ENCODE measurements around the gene RANBP1.

Gene RANBP1

GRCh38 chr22:20105456-20106204 is 10.3 kb upstream of the RANBP1 start:
- no peak overlapping the region for H3K27ac ChIP-seq

DNA sequence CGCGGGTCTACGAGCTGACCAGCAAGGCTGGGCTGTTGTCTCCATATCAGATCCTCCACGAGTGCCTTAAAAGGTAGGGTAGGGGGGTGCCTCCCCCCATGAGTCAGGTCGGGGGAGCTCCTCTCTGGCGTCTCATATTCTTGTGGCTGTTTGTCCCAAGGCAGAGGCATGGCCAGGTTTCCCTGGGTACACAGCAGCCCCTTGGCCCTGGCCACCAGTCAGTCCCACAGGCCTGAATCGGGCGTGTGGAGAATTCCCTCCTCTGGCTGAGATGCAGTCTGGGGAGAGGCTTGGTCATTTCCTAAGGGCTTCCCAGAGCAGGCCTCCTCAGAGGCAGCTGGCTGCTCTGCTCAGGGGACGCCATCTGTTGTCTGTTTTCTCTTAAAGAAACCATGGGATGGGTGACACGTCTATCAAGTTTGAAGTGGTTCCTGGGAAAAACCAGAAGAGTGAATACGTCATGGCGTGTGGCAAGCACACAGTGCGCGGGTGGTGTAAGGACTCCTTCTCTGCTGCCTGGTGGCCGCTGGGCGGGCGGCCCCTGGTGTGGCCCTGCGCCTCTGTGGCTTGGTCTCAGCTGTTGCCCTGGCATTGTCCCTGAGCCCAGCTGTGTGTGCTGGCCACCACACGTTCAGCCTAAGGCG is 9.6 kb upstream of the RANBP1 start:
- TF ChIP-seq, protein P1, sequence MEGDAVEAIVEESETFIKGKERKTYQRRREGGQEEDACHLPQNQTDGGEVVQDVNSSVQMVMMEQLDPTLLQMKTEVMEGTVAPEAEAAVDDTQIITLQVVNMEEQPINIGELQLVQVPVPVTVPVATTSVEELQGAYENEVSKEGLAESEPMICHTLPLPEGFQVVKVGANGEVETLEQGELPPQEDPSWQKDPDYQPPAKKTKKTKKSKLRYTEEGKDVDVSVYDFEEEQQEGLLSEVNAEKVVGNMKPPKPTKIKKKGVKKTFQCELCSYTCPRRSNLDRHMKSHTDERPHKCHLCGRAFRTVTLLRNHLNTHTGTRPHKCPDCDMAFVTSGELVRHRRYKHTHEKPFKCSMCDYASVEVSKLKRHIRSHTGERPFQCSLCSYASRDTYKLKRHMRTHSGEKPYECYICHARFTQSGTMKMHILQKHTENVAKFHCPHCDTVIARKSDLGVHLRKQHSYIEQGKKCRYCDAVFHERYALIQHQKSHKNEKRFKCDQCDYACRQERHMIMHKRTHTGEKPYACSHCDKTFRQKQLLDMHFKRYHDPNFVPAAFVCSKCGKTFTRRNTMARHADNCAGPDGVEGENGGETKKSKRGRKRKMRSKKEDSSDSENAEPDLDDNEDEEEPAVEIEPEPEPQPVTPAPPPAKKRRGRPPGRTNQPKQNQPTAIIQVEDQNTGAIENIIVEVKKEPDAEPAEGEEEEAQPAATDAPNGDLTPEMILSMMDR (IDR thresholded peaks at IDR 0.05) = no peak
- intact Hi-C loops (cut with DNase I; ENCODE audit: low total_unique reads) = no loop called here
- H3K4me1 ChIP-seq = no peaks in the 10 kb centered on the region
- H3K27ac ChIP-seq = no peak overlapping the region
- H3K27me3 ChIP-seq = no peaks in the 10 kb centered on the region
- no peak for DNase-seq
- H3K36me3 ChIP-seq = peaks cover 62 to 100% (median 74%) of the 10 kb centered on the region in 3 donors
- no peak overlapping the region for H3K4me3 ChIP-seq
- H3K9me3 ChIP-seq = no peaks in the 10 kb centered on the region

More at GRCh38 chr22:20105456-20106204, 10.3 kb upstream of the RANBP1 start:
- Histone ChIP-seq H3K4me1 (no peaks in the 10 kb centered on the region), H3K4me3 (no peak overlapping the region), H3K9me3 (no peaks in the 10 kb centered on the region), H3K36me3 (peaks cover 67 to 100% (median 81%) of the 10 kb centered on the region in 3 donors), H3K27me3 (no peaks in the 10 kb centered on the region)
- TF ChIP-seq, protein P1 (IDR thresholded peaks at IDR 0.05) = no peak
- intact Hi-C loops (cut with DNase I; ENCODE audit: low total_unique reads) = no loop called here
- no peak for DNase-seq

GRCh38 chr22:20106849-20107237 is 9.1 kb upstream of the RANBP1 start:
- TF ChIP-seq, protein P1 (IDR thresholded peaks at IDR 0.05) = no peak
- H3K36me3 ChIP-seq = peaks cover 62 to 100% (median 69%) of the 10 kb centered on the region in 3 donors

GRCh38 chr22:20107471-20107901 is 8.4 kb upstream of the RANBP1 start:
- H3K36me3 ChIP-seq = peaks cover 62 to 100% (median 70%) of the 10 kb centered on the region in 3 donors

More at GRCh38 chr22:20106849-20107237, 9.1 kb upstream of the RANBP1 start:
- H3K27me3 ChIP-seq = no peaks in the 10 kb centered on the region
- intact Hi-C loops (cut with DNase I; ENCODE audit: low total_unique reads) = no loop called here
- no peak overlapping the region for H3K27ac ChIP-seq
- no peaks in the 10 kb centered on the region for H3K4me1 ChIP-seq
- H3K4me3 ChIP-seq = no peak overlapping the region
- no peaks in the 10 kb centered on the region for H3K9me3 ChIP-seq
- no peak for DNase-seq

GRCh38 chr22:20107951-20108756 is 7.8 kb upstream of the RANBP1 start:
- Histone ChIP-seq H3K4me3 (no peak overlapping the region), H3K36me3 (peaks cover 62 to 100% (median 75%) of the 10 kb centered on the region in 3 donors)
- intact Hi-C loops (cut with DNase I; ENCODE audit: low total_unique reads) = loop anchor here (2.0 kb wide), 1 partner anchor 19 kb away; no protein-coding TSS in a partner anchor

More at GRCh38 chr22:20107471-20107901, 8.4 kb upstream of the RANBP1 start:
- no peak overlapping the region for H3K27ac ChIP-seq
- H3K4me1 ChIP-seq = no peaks in the 10 kb centered on the region
- no peak for DNase-seq
- no peak overlapping the region for H3K4me3 ChIP-seq
- intact Hi-C loops (cut with DNase I; ENCODE audit: low total_unique reads) = no loop called here
- TF ChIP-seq, protein P1 (IDR thresholded peaks at IDR 0.05) = no peak
- H3K9me3 ChIP-seq = no peaks in the 10 kb centered on the region
- no peaks in the 10 kb centered on the region for H3K27me3 ChIP-seq

More at GRCh38 chr22:20107951-20108756, 7.8 kb upstream of the RANBP1 start:
- no peak for DNase-seq
- Histone ChIP-seq H3K4me1 (no peaks in the 10 kb centered on the region), H3K27ac (no peak overlapping the region), H3K9me3 (no peaks in the 10 kb centered on the region), H3K27me3 (no peaks in the 10 kb centered on the region)
- TF ChIP-seq, protein P1 (IDR thresholded peaks at IDR 0.05) = no peak
